GM21576 (cell line): ENCODE measurements around the gene SLC7A11.
A peak's percentile ranks its signal among the peaks of the same experiment; 100 is the strongest.
"Not testable (repeated sequence)": the region's sequence is repeated elsewhere in the genome, so short reads cannot be mapped to it uniquely, and the experiment has no call there.

Source experiments
- ATAC-seq: cut with Tn5 transposase; IDR thresholded peaks from one replicate; pipeline ENCODE4 v1.9.1; 2021; ENCODE audit warnings: mild to moderate bottlenecking, moderate library complexity; ENCODE audit not compliant: unreplicated experiment

SLC7A11 gene

DNA sequence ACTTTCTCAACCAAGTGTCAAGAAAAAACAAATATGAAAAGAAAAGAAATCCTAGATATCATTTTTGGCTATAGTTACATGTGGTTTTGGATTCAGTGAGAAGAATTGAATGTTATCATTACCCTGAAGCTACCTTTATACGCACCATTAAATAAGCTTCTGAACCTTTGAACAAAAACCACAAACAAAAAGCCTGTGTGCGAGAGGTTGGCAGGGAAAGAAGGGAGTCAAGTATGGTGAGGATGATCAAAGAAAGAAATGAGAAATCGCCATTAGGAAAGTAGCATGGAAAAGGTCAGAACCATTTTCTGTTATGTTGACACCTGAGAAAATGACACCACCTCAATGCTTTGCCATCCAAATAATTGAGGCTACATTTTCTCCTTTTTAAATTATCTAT is 1.2 kb upstream of the SLC7A11 start:
- no peak for ATAC-seq

GRCh38 chr4:138242834-138243156 is 646 bp upstream of the SLC7A11 start:
- no peak for ATAC-seq

- peak; percentile 1 for ATAC-seq
Observed at GRCh38 chr4:138241281-138242075, 671 bp downstream of the SLC7A11 start.

DNA sequence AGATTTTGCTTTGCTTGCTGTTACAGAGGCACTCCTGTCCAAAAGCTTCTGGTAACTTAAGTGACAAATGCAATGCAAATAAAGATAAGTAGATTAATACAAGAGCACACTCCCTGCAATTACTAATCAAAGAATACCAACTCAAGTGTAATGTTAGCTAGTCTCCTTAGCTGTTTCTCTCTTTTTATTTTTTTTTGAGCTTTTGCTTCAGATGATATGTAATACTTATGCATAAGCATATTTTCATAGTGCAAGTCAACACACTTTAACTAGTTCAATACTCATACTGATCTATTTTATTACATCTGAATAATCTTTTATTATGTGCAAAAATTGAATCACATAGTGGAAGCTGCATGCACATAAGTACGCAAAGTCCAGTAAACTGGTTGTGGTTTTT is 2.7 kb downstream of the SLC7A11 start:
- no peak for ATAC-seq

- ATAC-seq, result no peak
Observed at GRCh38 chr4:138238521-138239292, 3.4 kb downstream of the SLC7A11 start.

- not testable (repeated sequence) for ATAC-seq
Observed at GRCh38 chr4:138237132-138237531, 5.0 kb downstream of the SLC7A11 start.

- ATAC-seq, result no peak
Observed at GRCh38 chr4:138236037-138236436, 6.1 kb downstream of the SLC7A11 start.

- no peak for ATAC-seq
Observed at GRCh38 chr4:138235419-138235952, 6.7 kb downstream of the SLC7A11 start.

DNA sequence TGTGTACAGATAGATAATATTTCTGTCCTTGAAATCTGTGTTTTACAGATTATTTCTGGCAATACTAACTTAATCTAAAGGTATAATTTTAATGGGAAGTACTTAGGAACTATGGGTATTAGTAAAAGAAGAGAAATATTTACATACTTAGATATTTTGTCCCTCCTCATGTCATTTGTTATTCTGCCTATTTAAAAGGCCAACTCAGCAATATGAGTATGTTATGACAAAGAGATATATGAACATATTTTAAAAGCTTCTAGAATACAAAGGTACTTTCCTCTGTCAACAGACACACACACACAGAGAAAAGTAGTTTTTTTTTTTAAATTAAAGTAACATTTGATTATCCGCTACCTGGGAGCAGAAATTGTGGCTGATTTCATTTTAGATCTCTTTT is 7.9 kb downstream of the SLC7A11 start:
- ATAC-seq, result no peak

GRCh38 chr4:138233313-138234034 is 8.7 kb downstream of the SLC7A11 start:
- no peak for ATAC-seq

DNA sequence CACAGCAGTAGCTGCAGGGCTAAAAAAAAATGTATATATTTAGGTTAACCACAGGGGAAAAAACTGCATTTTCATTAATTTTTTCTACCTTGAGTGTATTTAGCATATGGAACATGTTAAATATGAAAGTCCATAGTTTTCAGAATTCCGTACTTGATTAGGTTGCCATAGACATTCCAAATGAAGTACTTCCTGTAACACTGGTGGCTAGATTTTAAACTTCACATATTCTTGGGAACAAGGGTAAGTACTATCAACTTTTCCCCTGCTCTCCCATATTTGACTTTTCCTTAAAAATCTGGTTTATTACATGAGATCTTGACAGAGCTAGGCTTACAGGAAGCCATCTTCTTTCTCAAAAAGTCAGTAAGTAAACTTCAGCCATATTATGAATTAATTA is 9.8 kb downstream of the SLC7A11 start:
- ATAC-seq, result no peak

- ATAC-seq, result no peak
Observed at GRCh38 chr4:138230048-138230447, 12.1 kb downstream of the SLC7A11 start.

- no peak for ATAC-seq
Observed at GRCh38 chr4:138229160-138229559, 13.0 kb downstream of the SLC7A11 start.

GRCh38 chr4:138226351-138226750 is 15.8 kb downstream of the SLC7A11 start:
- no peak for ATAC-seq

GRCh38 chr4:138225477-138225876 is 16.7 kb downstream of the SLC7A11 start:
- no peak for ATAC-seq

GRCh38 chr4:138224614-138225013 is 17.5 kb downstream of the SLC7A11 start:
- no peak for ATAC-seq

- peak; percentile 70 for ATAC-seq
Observed at GRCh38 chr4:138223231-138223910, 18.8 kb downstream of the SLC7A11 start.

GRCh38 chr4:138222046-138222445 is 20.1 kb downstream of the SLC7A11 start:
- ATAC-seq, result no peak

- no peak for ATAC-seq
Observed at GRCh38 chr4:138218976-138219375, 23.2 kb downstream of the SLC7A11 start.

GRCh38 chr4:138217567-138217966 is 24.6 kb downstream of the SLC7A11 start:
- no peak for ATAC-seq
